ENCODE results near the gene CELF1. TPM values are rescaled to one million over a fixed set of nuclear protein-coding genes. Genes with fewer than 3 reads are reported as not detected.
A peak's percentile ranks its signal among the peaks of the same experiment; 100 is the strongest.

CELF1 gene
- total and polyA plus RNA-seq, 2 of the 13 experiments (the other 11 are each of a cell fraction or from before 2014, with no cell fraction given) = 69.0 to 80.1 TPM

DNA sequence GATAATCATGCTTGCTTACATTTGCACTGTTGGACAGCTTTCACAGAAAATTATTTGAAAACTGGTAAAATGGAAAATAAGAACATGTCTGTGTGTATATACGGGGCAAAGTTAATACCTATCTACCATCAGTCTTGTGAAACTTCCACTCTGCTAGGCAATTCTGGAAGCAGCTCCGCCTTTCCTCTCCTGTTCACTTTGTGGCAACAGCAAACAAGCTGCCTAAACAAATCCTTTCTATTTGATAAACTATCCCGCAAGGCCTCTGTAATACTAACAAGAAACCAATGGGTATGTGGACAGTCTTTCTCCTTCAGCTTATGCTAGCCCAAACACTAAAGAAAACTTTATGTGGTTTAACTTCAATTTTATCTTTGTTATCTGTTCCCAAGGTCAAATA, 64.8 kb downstream of the CELF1 start:
- Histone ChIP-seq H3K36me3 (replicated peaks in 1 of 2; ENCODE audit: control insufficient read depth in 1 of 2, insufficient read depth in 2 of 2, low read length in 2 of 2) (peaks cover 12 to 49% of the 10 kb centered on the region in 2 experiments), H3K79me2 (ENCODE audit: insufficient read depth, low read length) (peaks cover 15% of the 10 kb centered on the region), H3K4me1 (ENCODE audit: insufficient read depth, low read length) (peaks cover 29% of the 10 kb centered on the region), H3K27ac (ENCODE audit: extremely low read length, insufficient read depth, low read length) (peak overlapping the region; percentile 12), H3K4me3 (replicated peaks in 1 of 3; ENCODE audit: insufficient read depth in 1 of 3, low read depth in 2 of 3, low read length in 3 of 3) (no peak overlapping the region), H4K20me1 (ENCODE audit: insufficient read depth, low read length) (peaks cover 23% of the 10 kb centered on the region), H3K4me2 (ENCODE audit: low read depth, low read length) (no peak overlapping the region), H3K27me3 (ENCODE audit: control insufficient read depth in 1 of 2, insufficient read depth in 2 of 2, low read length in 2 of 2) (no peaks in the 10 kb centered on the region), H3K9ac (ENCODE audit: insufficient read depth, low read depth, low read length) (no peak overlapping the region), H2AFZ (ENCODE audit: low read length) (no peak overlapping the region), H3K9me3 (ENCODE audit: low read length) (no peaks in the 10 kb centered on the region)
- in situ Hi-C loops (cut with HindIII; ENCODE audit: extremely low pct_ligation_motif_present, low pct_unique_long_range_greater_than_20kb) = no loop called here
- TF ChIP-seq CEBPG (CRISPR knock-in tag; IDR thresholded peaks at IDR 0.05) (peak; percentile 14; the same call in 1 of the 2 replicates), ZNF629 (CRISPR knock-in tag; conservative IDR thresholded peaks at IDR 0.05) (peak; percentile 70), FOXJ3 (CRISPR knock-in tag; IDR thresholded peaks at IDR 0.05; ENCODE audit: borderline replicate concordance) (peak; percentile 25; the same call in 1 of the 2 replicates), RBM22 (optimal IDR thresholded peaks at IDR 0.05; ENCODE audit: low read length) (peak; percentile 18), ZC3H4 (CRISPR knock-in tag; IDR thresholded peaks at IDR 0.05; ENCODE audit: borderline replicate concordance) (no peak), CEBPB (IDR thresholded peaks at IDR 0.05; ENCODE audit: borderline replicate concordance, low read depth, low read length) (0 out of 2 replicates have a peak, but pooled peaks have one; percentile 6), SP5 (CRISPR knock-in tag; IDR thresholded peaks at IDR 0.05; ENCODE audit: borderline replicate concordance, low read depth) (peak; percentile 68; the same call in 1 of the 2 replicates)
- TF ChIP-seq, protein P1, sequence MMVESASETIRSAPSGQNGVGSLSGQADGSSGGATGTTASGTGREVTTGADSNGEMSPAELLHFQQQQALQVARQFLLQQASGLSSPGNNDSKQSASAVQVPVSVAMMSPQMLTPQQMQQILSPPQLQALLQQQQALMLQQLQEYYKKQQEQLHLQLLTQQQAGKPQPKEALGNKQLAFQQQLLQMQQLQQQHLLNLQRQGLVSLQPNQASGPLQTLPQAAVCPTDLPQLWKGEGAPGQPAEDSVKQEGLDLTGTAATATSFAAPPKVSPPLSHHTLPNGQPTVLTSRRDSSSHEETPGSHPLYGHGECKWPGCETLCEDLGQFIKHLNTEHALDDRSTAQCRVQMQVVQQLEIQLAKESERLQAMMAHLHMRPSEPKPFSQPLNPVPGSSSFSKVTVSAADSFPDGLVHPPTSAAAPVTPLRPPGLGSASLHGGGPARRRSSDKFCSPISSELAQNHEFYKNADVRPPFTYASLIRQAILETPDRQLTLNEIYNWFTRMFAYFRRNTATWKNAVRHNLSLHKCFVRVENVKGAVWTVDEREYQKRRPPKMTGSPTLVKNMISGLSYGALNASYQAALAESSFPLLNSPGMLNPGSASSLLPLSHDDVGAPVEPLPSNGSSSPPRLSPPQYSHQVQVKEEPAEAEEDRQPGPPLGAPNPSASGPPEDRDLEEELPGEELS (CRISPR knock-in tag; IDR thresholded peaks at IDR 0.05) = peak; percentile 65; the same call in 1 of the 2 replicates
- TF ChIP-seq, protein P2, sequence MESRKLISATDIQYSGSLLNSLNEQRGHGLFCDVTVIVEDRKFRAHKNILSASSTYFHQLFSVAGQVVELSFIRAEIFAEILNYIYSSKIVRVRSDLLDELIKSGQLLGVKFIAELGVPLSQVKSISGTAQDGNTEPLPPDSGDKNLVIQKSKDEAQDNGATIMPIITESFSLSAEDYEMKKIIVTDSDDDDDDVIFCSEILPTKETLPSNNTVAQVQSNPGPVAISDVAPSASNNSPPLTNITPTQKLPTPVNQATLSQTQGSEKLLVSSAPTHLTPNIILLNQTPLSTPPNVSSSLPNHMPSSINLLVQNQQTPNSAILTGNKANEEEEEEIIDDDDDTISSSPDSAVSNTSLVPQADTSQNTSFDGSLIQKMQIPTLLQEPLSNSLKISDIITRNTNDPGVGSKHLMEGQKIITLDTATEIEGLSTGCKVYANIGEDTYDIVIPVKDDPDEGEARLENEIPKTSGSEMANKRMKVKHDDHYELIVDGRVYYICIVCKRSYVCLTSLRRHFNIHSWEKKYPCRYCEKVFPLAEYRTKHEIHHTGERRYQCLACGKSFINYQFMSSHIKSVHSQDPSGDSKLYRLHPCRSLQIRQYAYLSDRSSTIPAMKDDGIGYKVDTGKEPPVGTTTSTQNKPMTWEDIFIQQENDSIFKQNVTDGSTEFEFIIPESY (CRISPR knock-in tag; IDR thresholded peaks at IDR 0.05) = peak; percentile 74; the same call in 1 of the 2 replicates
- TF ChIP-seq, protein P3, sequence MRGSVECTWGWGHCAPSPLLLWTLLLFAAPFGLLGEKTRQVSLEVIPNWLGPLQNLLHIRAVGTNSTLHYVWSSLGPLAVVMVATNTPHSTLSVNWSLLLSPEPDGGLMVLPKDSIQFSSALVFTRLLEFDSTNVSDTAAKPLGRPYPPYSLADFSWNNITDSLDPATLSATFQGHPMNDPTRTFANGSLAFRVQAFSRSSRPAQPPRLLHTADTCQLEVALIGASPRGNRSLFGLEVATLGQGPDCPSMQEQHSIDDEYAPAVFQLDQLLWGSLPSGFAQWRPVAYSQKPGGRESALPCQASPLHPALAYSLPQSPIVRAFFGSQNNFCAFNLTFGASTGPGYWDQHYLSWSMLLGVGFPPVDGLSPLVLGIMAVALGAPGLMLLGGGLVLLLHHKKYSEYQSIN (CRISPR knock-in tag; IDR thresholded peaks at IDR 0.05; ENCODE audit: borderline replicate concordance) = no peak
- peak; percentile 86 for ATAC-seq
- 35% methylated on average over 3 of the region's 3 CpGs for WGBS (ENCODE audit: low lambda C conversion rate)
- POLR2A ChIA-PET = interaction anchor here (1.0 kb wide), 1 partner anchor 34 kb away, joined by 4 read pairs; no protein-coding TSS in a partner anchor
- TSS peak; percentile 38 for BruUV-seq (replicated peaks)
- CTCF ChIA-PET (ENCODE audit: low intra/inter-chr PET ratio, low total read pairs) = no interaction called here
- peak; percentile 59 for DNase-seq (ENCODE audit: low spot score)
- peak; percentile 83 for FAIRE-seq
- intact Hi-C loops (cut with micrococcal nuclease; ENCODE audit: unreplicated experiment) = loop anchor here (5.0 kb wide), 1 partner anchor 64 kb away; the partner anchor contains the start of gene CELF1
